DOHH2 (cell line): ENCODE measurements around the gene IDE.

Experiments used
- H3F3A ChIP-seq: fragments of 200-600 bp; sonication (generic), shearing (Covaris generic); 2 replicates; pipeline ENCODE4 v1.6.0; 2016; ENCODE audit warnings: antibody characterized with exemption, mild to moderate bottlenecking; ENCODE audit not compliant: control insufficient read depth, insufficient read depth
- H3K27ac ChIP-seq: fragments of 200-600 bp; sonication (generic); 2 replicates; pipeline ENCODE4 v1.5.1; 2014; ENCODE audit warnings: low read depth, mild to moderate bottlenecking, low read length, moderate library complexity
- H3K27me3 ChIP-seq: fragments of 200-600 bp; sonication (generic); 2 replicates; pipeline ENCODE4 v1.6.1; 2014; ENCODE audit warnings: mild to moderate bottlenecking, low read length, mixed read lengths; ENCODE audit not compliant: control insufficient read depth
- H3K36me3 ChIP-seq: fragments of 200-600 bp; sonication (generic); 2 replicates; pipeline ENCODE4 v1.6.1; 2014; ENCODE audit warnings: mild to moderate bottlenecking, low read length, moderate library complexity, mixed read lengths; ENCODE audit not compliant: control insufficient read depth
- H3K4me1 ChIP-seq: fragments of 200-600 bp; sonication (generic); 2 replicates; pipeline ENCODE4 v1.6.1; 2014; ENCODE audit warnings: mild to moderate bottlenecking, low read length, mixed read lengths; ENCODE audit not compliant: control insufficient read depth
- H3K4me2 ChIP-seq: fragments of 200-600 bp; sonication (generic); 2 replicates; pipeline ENCODE4 v1.6.0; 2014; ENCODE audit warnings: mild to moderate bottlenecking, low read length, moderate library complexity
- H3K4me3 ChIP-seq: fragments of 200-600 bp; sonication (generic); 2 replicates; pipeline ENCODE4 v1.5.1; 2014; ENCODE audit warnings: mild to moderate bottlenecking, low read length, mixed read lengths
- H3K79me2 ChIP-seq: fragments of 200-600 bp; sonication (generic); 2 replicates; pipeline ENCODE4 v1.6.1; 2014; ENCODE audit warnings: mild to moderate bottlenecking, low read length, mixed read lengths; ENCODE audit not compliant: control insufficient read depth
- H3K9me2 ChIP-seq: fragments of 200-600 bp; sonication (generic); replicated peaks from 2 replicates; pipeline ENCODE4 v1.6.1; 2014; ENCODE audit warnings: mild to moderate bottlenecking, low read length, mixed read lengths; ENCODE audit not compliant: control insufficient read depth
- H3K9me3 ChIP-seq: fragments of 200-600 bp; sonication (generic); 2 replicates; pipeline ENCODE4 v1.6.1; 2014; ENCODE audit warnings: antibody characterized with exemption, low read length, mixed read lengths; ENCODE audit not compliant: control insufficient read depth, insufficient read depth
- H4K20me1 ChIP-seq: fragments of 200-600 bp; sonication (generic); 2 replicates; pipeline ENCODE4 v1.6.0; 2014; ENCODE audit warnings: low read depth, mild to moderate bottlenecking, antibody characterized with exemption, low read length, moderate library complexity; ENCODE audit not compliant: control insufficient read depth, insufficient read depth
- EZH2phosphoT487 ChIP-seq: fragments of 200-600 bp; sonication (generic); IDR thresholded peaks from 2 replicates; pipeline ENCODE4 v1.6.1; 2017; ENCODE audit warnings: borderline replicate concordance, mild to moderate bottlenecking, antibody characterized with exemption, low read length, moderate library complexity, mixed read lengths
- TF ChIP-seq, protein P1 (sequence below): fragments of 200-600 bp; sonication (generic); IDR thresholded peaks from one replicate; pipeline ENCODE4 v1.5.1; 2014; ENCODE audit warnings: antibody characterized with exemption, mild to moderate bottlenecking, low read depth, low read length; ENCODE audit not compliant: poor library complexity, severe bottlenecking

The IDE gene

GRCh38 chr10:92410501-92410900 lies 163.4 kb downstream of the IDE start:
- H3K27me3 ChIP-seq, result peaks cover 14% of the 10 kb centered on the region

GRCh38 chr10:92408017-92408361 lies 165.9 kb downstream of the IDE start:
- Histone ChIP-seq H3K4me1 (no peaks in the 10 kb centered on the region), H3K4me2 (no peak overlapping the region), H3K9me3 (no peaks in the 10 kb centered on the region), H3K27ac (no peak overlapping the region), H3K79me2 (no peaks in the 10 kb centered on the region), H3F3A (no peaks in the 10 kb centered on the region), H4K20me1 (no peaks in the 10 kb centered on the region), H3K9me2 (no peaks in the 10 kb centered on the region), H3K36me3 (no peaks in the 10 kb centered on the region), H3K4me3 (no peak overlapping the region), H3K27me3 (peaks cover 9% of the 10 kb centered on the region)
- no peak for TF ChIP-seq EZH2phosphoT487
- TF ChIP-seq, protein P1, sequence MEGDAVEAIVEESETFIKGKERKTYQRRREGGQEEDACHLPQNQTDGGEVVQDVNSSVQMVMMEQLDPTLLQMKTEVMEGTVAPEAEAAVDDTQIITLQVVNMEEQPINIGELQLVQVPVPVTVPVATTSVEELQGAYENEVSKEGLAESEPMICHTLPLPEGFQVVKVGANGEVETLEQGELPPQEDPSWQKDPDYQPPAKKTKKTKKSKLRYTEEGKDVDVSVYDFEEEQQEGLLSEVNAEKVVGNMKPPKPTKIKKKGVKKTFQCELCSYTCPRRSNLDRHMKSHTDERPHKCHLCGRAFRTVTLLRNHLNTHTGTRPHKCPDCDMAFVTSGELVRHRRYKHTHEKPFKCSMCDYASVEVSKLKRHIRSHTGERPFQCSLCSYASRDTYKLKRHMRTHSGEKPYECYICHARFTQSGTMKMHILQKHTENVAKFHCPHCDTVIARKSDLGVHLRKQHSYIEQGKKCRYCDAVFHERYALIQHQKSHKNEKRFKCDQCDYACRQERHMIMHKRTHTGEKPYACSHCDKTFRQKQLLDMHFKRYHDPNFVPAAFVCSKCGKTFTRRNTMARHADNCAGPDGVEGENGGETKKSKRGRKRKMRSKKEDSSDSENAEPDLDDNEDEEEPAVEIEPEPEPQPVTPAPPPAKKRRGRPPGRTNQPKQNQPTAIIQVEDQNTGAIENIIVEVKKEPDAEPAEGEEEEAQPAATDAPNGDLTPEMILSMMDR, result no peak

More at GRCh38 chr10:92410501-92410900, 163.4 kb downstream of the IDE start:
- Histone ChIP-seq H3K4me2 (no peak overlapping the region), H3K9me2 (no peaks in the 10 kb centered on the region), H3F3A (no peaks in the 10 kb centered on the region), H4K20me1 (no peaks in the 10 kb centered on the region), H3K9me3 (no peaks in the 10 kb centered on the region), H3K36me3 (no peaks in the 10 kb centered on the region), H3K4me1 (no peaks in the 10 kb centered on the region), H3K4me3 (no peak overlapping the region), H3K79me2 (no peaks in the 10 kb centered on the region), H3K27ac (no peak overlapping the region)
- TF ChIP-seq, protein P1, result no peak
- TF ChIP-seq EZH2phosphoT487, result no peak

DNA sequence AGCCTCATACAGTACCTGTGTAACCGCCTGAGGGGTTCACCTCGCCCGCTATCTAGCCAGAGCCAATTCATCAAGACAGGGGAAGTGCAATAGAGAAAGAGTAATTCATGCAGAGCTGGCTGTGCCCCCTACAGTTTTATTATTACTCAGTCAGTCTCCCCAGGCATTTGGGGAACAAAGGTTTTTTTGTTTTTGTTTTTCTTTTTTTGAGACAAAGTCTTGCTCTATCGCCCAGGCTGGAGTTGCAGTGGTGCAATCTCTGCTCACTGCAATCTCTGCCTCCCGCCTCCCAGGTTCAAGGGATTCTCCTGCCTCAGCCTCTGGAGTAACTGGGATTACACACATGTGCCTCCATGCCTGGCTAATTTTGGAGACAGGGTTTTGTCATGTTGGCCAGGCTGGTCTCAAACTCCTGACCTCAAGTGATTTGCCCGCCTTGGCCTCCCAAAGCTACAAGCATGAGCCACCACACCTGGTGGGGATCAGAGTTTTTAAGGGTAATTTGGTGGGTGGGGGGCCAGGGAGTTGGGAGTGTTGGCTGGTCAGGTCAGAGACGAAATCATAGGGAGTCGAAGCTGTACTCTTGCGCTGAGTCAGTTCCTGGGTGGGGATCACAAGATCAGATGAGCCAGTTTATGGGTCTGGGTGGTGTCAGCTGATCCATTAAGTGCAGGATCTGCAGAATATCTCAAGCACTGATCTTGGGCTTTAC lies 166.4 kb downstream of the IDE start:
- Histone ChIP-seq H3F3A (no peaks in the 10 kb centered on the region), H3K4me2 (no peak overlapping the region), H3K27me3 (peaks cover 9% of the 10 kb centered on the region), H4K20me1 (no peaks in the 10 kb centered on the region), H3K4me3 (no peak overlapping the region), H3K9me3 (no peaks in the 10 kb centered on the region), H3K9me2 (no peaks in the 10 kb centered on the region), H3K36me3 (no peaks in the 10 kb centered on the region), H3K79me2 (no peaks in the 10 kb centered on the region), H3K27ac (no peak overlapping the region), H3K4me1 (no peaks in the 10 kb centered on the region)
- no peak for TF ChIP-seq EZH2phosphoT487
- TF ChIP-seq, protein P1, result no peak
